H9 (cell line): ENCODE results near the gene ETV7. TPM values are rescaled to one million over a fixed set of nuclear protein-coding genes. Genes with fewer than 3 reads are reported as not detected.

Source experiments
- DNase-seq: peaks from one replicate; pipeline ENCODE4 v3.0.0-alpha.2; 2017
- H2AFZ ChIP-seq: one replicate; pipeline ENCODE4 v1.6.1; 2013; ENCODE audit warnings: mild to moderate bottlenecking, low read length, control low read depth, moderate library complexity
- H2AK5ac ChIP-seq: 2 replicates; pipeline ENCODE4 v1.6.1; 2013; ENCODE audit warnings: low read length, control low read depth, mixed read lengths; ENCODE audit not compliant: insufficient read length
- H2BK120ac ChIP-seq: one replicate; pipeline ENCODE4 v1.6.1; 2013; ENCODE audit warnings: low read depth, mild to moderate bottlenecking, low read length, control low read depth, inconsistent platforms; ENCODE audit not compliant: poor library complexity, severe bottlenecking
- H2BK12ac ChIP-seq: 2 replicates; pipeline ENCODE4 v1.6.1; 2013; ENCODE audit warnings: low read length, control low read depth, mixed read lengths, low read depth; ENCODE audit not compliant: insufficient read length
- H2BK15ac ChIP-seq: 2 replicates; pipeline ENCODE4 v1.6.1; 2013; ENCODE audit warnings: low read depth, low read length, control low read depth
- H2BK20ac ChIP-seq: one replicate; pipeline ENCODE4 v1.6.1; 2013; ENCODE audit warnings: low read depth, mild to moderate bottlenecking, low read length, control low read depth, inconsistent platforms; ENCODE audit not compliant: poor library complexity, severe bottlenecking
- H2BK5ac ChIP-seq: 2 replicates; pipeline ENCODE4 v1.6.1; 2013; ENCODE audit warnings: low read length, control low read depth, mixed read lengths; ENCODE audit not compliant: insufficient read length
- H3K14ac ChIP-seq: 2 replicates; pipeline ENCODE4 v1.6.1; 2013; ENCODE audit warnings: low read length, control low read depth; ENCODE audit not compliant: insufficient read depth
- H3K18ac ChIP-seq: 2 replicates; pipeline ENCODE4 v1.6.1; 2013; ENCODE audit warnings: low read depth, mild to moderate bottlenecking, mixed read lengths, low read length, control low read depth; ENCODE audit not compliant: insufficient read length
- H3K23ac ChIP-seq: 2 replicates; pipeline ENCODE4 v1.6.1; 2013; ENCODE audit warnings: low read length, control low read depth, mixed read lengths, low read depth; ENCODE audit not compliant: insufficient read length
- H3K23me2 ChIP-seq: 2 replicates; pipeline ENCODE4 v1.6.1; 2013; ENCODE audit warnings: low read depth, mild to moderate bottlenecking, mixed read lengths, low read length, control low read depth; ENCODE audit not compliant: insufficient read length, poor library complexity, severe bottlenecking
- H3K27ac ChIP-seq: 2 replicates; pipeline ENCODE4 v1.5.1; 2013; ENCODE audit warnings: low read length, control low read depth, mixed read lengths, low read depth; ENCODE audit not compliant: insufficient read length
- H3K27me3 ChIP-seq: 2 replicates; pipeline ENCODE4 v1.6.1; 2013; ENCODE audit warnings: low read length, control low read depth, inconsistent platforms; ENCODE audit not compliant: insufficient read depth
- H3K4ac ChIP-seq: 2 replicates; pipeline ENCODE4 v1.6.1; 2013; ENCODE audit warnings: low read depth, mild to moderate bottlenecking, control low read depth, inconsistent platforms, low read length, moderate library complexity
- H3K4me1 ChIP-seq: 2 replicates; pipeline ENCODE4 v1.6.1; 2013; ENCODE audit warnings: low read length, control low read depth, inconsistent platforms; ENCODE audit not compliant: insufficient read depth
- H3K4me2 ChIP-seq: 2 replicates; pipeline ENCODE4 v1.6.1; 2013; ENCODE audit warnings: low read length, control low read depth, mixed read lengths; ENCODE audit not compliant: insufficient read length, insufficient read depth
- H3K56ac ChIP-seq: 2 replicates; pipeline ENCODE4 v1.6.1; 2013; ENCODE audit warnings: low read depth, mild to moderate bottlenecking, mixed read lengths, low read length, control low read depth; ENCODE audit not compliant: insufficient read length
- H3K79me1 ChIP-seq: 2 replicates; pipeline ENCODE4 v1.6.1; 2013; ENCODE audit warnings: low read depth, mild to moderate bottlenecking, moderate library complexity, low read length, control low read depth, inconsistent platforms; ENCODE audit not compliant: insufficient read depth, poor library complexity, severe bottlenecking
- H3K79me2 ChIP-seq: 2 replicates; pipeline ENCODE4 v1.6.1; 2013; ENCODE audit warnings: low read length, control low read depth, inconsistent platforms; ENCODE audit not compliant: insufficient read depth
- H3K9ac ChIP-seq: 2 replicates; pipeline ENCODE4 v1.6.1; 2013; ENCODE audit warnings: low read length, control low read depth, mixed read lengths; ENCODE audit not compliant: insufficient read length; ENCODE audit errors: extremely low read depth
- H3K9me3 ChIP-seq: one replicate; pipeline ENCODE4 v1.6.1; 2013; ENCODE audit warnings: low read depth, low read length, inconsistent platforms; ENCODE audit not compliant: control insufficient read depth
- H3T11ph ChIP-seq: one replicate; pipeline ENCODE4 v1.6.1; 2013; ENCODE audit warnings: mild to moderate bottlenecking, low read length, control low read depth, inconsistent platforms
- H4K20me1 ChIP-seq: one replicate; pipeline ENCODE4 v1.6.1; 2013; ENCODE audit not compliant: control insufficient read depth, insufficient read length, insufficient read depth
- H4K5ac ChIP-seq: 2 replicates; pipeline ENCODE4 v1.6.1; 2013; ENCODE audit warnings: low read depth, mild to moderate bottlenecking, mixed read lengths, low read length, control low read depth; ENCODE audit not compliant: insufficient read length
- H4K8ac ChIP-seq: replicated peaks from 2 replicates; pipeline ENCODE4 v1.6.1; 2013; ENCODE audit warnings: low read length, control low read depth, mixed read lengths, low read depth; ENCODE audit not compliant: insufficient read length
- H4K91ac ChIP-seq: 2 replicates; pipeline ENCODE4 v1.6.1; 2013; ENCODE audit warnings: low read depth, mild to moderate bottlenecking, moderate library complexity, mixed read lengths, low read length, control low read depth; ENCODE audit not compliant: insufficient read length
- H3K27ac Mint-ChIP-seq, 3 experiments: 2 replicates in 2 of 3; 3 replicates in 1 of 3; pipeline ENCODE4 v1.8.0; 2020 to 2021; ENCODE audit warnings: mixed read lengths in 3 of 3, mild to moderate bottlenecking in 1 of 3, moderate library complexity in 1 of 3
- H3K27me3 Mint-ChIP-seq: 2 replicates; pipeline ENCODE4 v1.8.0; 2021; ENCODE audit warnings: low read depth, mild to moderate bottlenecking, moderate library complexity, mixed read lengths
- H3K36me3 Mint-ChIP-seq, 3 experiments: 2 replicates in 2 of 3; 3 replicates in 1 of 3; pipeline ENCODE4 v1.8.0; 2020 to 2021; ENCODE audit warnings: low read depth in 3 of 3, mixed read lengths in 3 of 3; ENCODE audit not compliant: insufficient read depth in 1 of 3
- H3K4me1 Mint-ChIP-seq, 2 experiments: 2 replicates each; pipeline ENCODE4 v1.8.0; 2020; ENCODE audit warnings: mixed read lengths in 2 of 2
- H3K4me3 Mint-ChIP-seq, 2 experiments: 2 replicates in 1 of 2; 3 replicates in 1 of 2; pipeline ENCODE4 v1.8.0; 2020 to 2021; ENCODE audit warnings: mild to moderate bottlenecking in 2 of 2, mixed read lengths in 2 of 2, moderate library complexity in 1 of 2
- H3K9me3 Mint-ChIP-seq, 2 experiments: 2 replicates in 1 of 2; 3 replicates in 1 of 2; pipeline ENCODE4 v1.8.0; 2020; ENCODE audit warnings: mild to moderate bottlenecking in 2 of 2, mixed read lengths in 2 of 2, moderate library complexity in 1 of 2
- WGBS: extraction: QIAGEN DNeasy Blood & Tissue Kit; methylation state at CpG from one replicate; pipeline ENCODE4 v1.1.7; 2013; ENCODE audit warnings: missing lambda C conversion rate, low lambda C conversion rate, mixed read lengths; ENCODE audit not compliant: insufficient read length; ENCODE audit errors: extremely low coverage; 5-methylcytosine and 5-hydroxymethylcytosine counted together
- total RNA-seq: library from RNA; stranded (reverse); gene quantifications from 2 replicates; pipeline ENCODE4 v1.2.1, GENCODE V29; 2021
- TF ChIP-seq, protein P1 (sequence below): fragments of 200-600 bp; sonication (generic); conservative IDR thresholded peaks from 3 replicates; pipeline ENCODE4 v1.8.0; 2021; ENCODE audit warnings: antibody characterized with exemption, mild to moderate bottlenecking

The ETV7 gene
- total RNA-seq, 1 experiment from 2014 or later, result 0.92 TPM

DNA sequence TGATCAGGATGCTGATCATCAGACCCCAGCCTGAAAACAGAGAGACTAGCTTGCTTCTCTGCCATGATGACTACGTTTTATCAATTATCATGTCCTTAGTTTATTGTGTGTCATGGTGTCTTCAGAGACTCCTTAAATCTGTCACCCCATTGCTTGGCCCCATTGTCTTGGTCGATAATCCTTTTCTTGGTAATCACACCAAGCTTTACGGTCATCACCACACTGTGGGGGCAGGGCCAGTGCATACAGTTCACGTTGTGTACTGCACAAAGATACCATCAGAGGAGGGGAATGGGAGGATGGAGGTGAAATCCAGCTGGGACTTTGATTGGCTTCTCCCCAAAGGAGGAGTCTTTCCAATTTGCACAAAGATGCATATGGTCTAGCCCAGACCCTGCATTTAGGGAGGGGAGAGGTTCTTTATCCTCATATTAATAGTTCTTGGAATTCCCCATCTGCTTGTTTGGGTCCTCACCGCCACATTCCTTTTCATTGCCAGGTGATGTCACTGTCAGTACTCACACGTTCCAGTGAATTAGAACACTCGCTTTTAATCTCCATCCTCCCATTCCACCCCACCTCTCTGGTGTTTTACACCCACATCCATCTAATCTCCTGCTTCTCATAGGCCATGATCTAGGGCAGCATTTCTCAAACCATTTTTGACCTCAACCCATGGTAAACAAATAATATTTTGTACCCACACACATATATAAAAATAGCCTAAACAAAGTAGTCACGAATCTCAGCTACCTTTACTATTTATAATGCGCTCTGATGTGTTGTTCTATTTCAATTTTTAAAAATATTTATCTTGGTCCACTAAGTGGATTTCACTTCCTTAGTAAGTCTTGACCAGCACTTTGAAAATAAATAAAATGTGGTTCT lies 5.7 kb downstream of the ETV7 start:
- Histone ChIP-seq H4K20me1 (no peaks in the 10 kb centered on the region), H4K5ac (no peak overlapping the region), H3K27ac (no peak overlapping the region), H4K8ac (no peak overlapping the region), H2BK15ac (no peak overlapping the region), H2BK20ac (no peak overlapping the region), H4K91ac (no peak overlapping the region), H3K23me2 (peaks cover 6% of the 10 kb centered on the region), H2AK5ac (no peak overlapping the region), H2BK5ac (no peak overlapping the region), H3K79me2 (no peaks in the 10 kb centered on the region), H2BK120ac (no peak overlapping the region), H3K56ac (no peak overlapping the region), H3K4ac (no peak overlapping the region), H2AFZ (no peak overlapping the region), H3K9me3 (no peaks in the 10 kb centered on the region), H3T11ph (no peak overlapping the region), H3K27me3 (peaks cover 10% of the 10 kb centered on the region; the same call in 1 of the 2 replicates), H3K4me1 (peaks cover 3% of the 10 kb centered on the region; the same call in 1 of the 2 replicates), H2BK12ac (no peak overlapping the region), H3K4me2 (no peak overlapping the region), H3K23ac (no peak overlapping the region), H3K79me1 (no peaks in the 10 kb centered on the region), H3K9ac (no peak overlapping the region), H3K18ac (no peak overlapping the region), H3K14ac (no peak overlapping the region)
- H3K4me3 Mint-ChIP-seq, result no peak overlapping the region
- H3K27ac Mint-ChIP-seq, result no peak overlapping the region
- peaks cover 18% of the 10 kb centered on the region for H3K27me3 Mint-ChIP-seq
- no peak for DNase-seq
- no CpG with 5 or more reads among the region's 9 CpGs for WGBS
- no peaks in the 10 kb centered on the region for H3K36me3 Mint-ChIP-seq
- H3K9me3 Mint-ChIP-seq, result no peaks in the 10 kb centered on the region; a peak in 2 of 5 replicates
- H3K4me1 Mint-ChIP-seq, result peaks cover 36 to 41% of the 10 kb centered on the region in 2 experiments
- TF ChIP-seq, protein P1, sequence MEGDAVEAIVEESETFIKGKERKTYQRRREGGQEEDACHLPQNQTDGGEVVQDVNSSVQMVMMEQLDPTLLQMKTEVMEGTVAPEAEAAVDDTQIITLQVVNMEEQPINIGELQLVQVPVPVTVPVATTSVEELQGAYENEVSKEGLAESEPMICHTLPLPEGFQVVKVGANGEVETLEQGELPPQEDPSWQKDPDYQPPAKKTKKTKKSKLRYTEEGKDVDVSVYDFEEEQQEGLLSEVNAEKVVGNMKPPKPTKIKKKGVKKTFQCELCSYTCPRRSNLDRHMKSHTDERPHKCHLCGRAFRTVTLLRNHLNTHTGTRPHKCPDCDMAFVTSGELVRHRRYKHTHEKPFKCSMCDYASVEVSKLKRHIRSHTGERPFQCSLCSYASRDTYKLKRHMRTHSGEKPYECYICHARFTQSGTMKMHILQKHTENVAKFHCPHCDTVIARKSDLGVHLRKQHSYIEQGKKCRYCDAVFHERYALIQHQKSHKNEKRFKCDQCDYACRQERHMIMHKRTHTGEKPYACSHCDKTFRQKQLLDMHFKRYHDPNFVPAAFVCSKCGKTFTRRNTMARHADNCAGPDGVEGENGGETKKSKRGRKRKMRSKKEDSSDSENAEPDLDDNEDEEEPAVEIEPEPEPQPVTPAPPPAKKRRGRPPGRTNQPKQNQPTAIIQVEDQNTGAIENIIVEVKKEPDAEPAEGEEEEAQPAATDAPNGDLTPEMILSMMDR, result no peak
